HG02759 (cell line): ENCODE results near the gene DDX28.
"Not testable (repeated sequence)": the region's sequence is repeated elsewhere in the genome, so short reads cannot be mapped to it uniquely, and the experiment has no call there.

Source experiments
- ATAC-seq: cut with Tn5 transposase; IDR thresholded peaks from one replicate; pipeline ENCODE4 v1.9.1; 2021; ENCODE audit warnings: mild to moderate bottlenecking, moderate library complexity; ENCODE audit not compliant: unreplicated experiment

Gene DDX28

GRCh38 chr16:68037841-68038597, 15.0 kb upstream of the DDX28 start:
- ATAC-seq = no peak

GRCh38 chr16:68035227-68035626, 12.2 kb upstream of the DDX28 start:
- no peak for ATAC-seq

- ATAC-seq = no peak
These were observed 10.1 kb upstream of the DDX28 start for GRCh38 chr16:68033101-68033500.

- ATAC-seq = no peak
These were observed 8.9 kb upstream of the DDX28 start for GRCh38 chr16:68031951-68032350.

GRCh38 chr16:68030108-68030507, 7.1 kb upstream of the DDX28 start:
- not testable (repeated sequence) for ATAC-seq

GRCh38 chr16:68028996-68029395, 6.0 kb upstream of the DDX28 start:
- no peak for ATAC-seq

GRCh38 chr16:68022278-68022727, 729 bp downstream of the DDX28 start:
- ATAC-seq = no peak

GRCh38 chr16:68021490-68021889, 1.5 kb downstream of the DDX28 start:
- ATAC-seq = no peak

GRCh38 chr16:68019167-68019680, 3.8 kb downstream of the DDX28 start:
- no peak for ATAC-seq

GRCh38 chr16:68015681-68016080, 7.4 kb downstream of the DDX28 start, which contains the start of gene DPEP2NB:
TSS of gene DPEP2NB (minus strand) at chr16:68015911. CDS start at chr16:68015770, 141 bp downstream.
- no peak for ATAC-seq

GRCh38 chr16:68013440-68013839, 9.6 kb downstream of the DDX28 start:
- ATAC-seq = no peak

GRCh38 chr16:68009872-68010271, 13.2 kb downstream of the DDX28 start:
- not testable (repeated sequence) for ATAC-seq

- ATAC-seq = no peak
These were observed 13.8 kb downstream of the DDX28 start for GRCh38 chr16:68009157-68009735.

- ATAC-seq = no peak
These were observed 17.2 kb downstream of the DDX28 start for GRCh38 chr16:68005786-68006286.

GRCh38 chr16:68005211-68005610, 17.8 kb downstream of the DDX28 start:
- ATAC-seq = no peak

GRCh38 chr16:68003031-68003430, 20.0 kb downstream of the DDX28 start:
- no peak for ATAC-seq

- ATAC-seq = no peak
These were observed 22.6 kb downstream of the DDX28 start for GRCh38 chr16:68000450-68000849.

GRCh38 chr16:67999985-68000384, 23.0 kb downstream of the DDX28 start:
- ATAC-seq = no peak

- not testable (repeated sequence) for ATAC-seq
These were observed 24.0 kb downstream of the DDX28 start, which contains the start of gene DPEP2 for GRCh38 chr16:67998779-67999688. TSS of gene DPEP2 (minus strand) at chr16:67999484. CDS start at chr16:67993212, 6,272 bp downstream.

- not testable (repeated sequence) for ATAC-seq
These were observed 24.7 kb downstream of the DDX28 start for GRCh38 chr16:67998231-67998778.
